H9 (cell line): ENCODE measurements around the gene LNX2. TPM values are rescaled to one million over a fixed set of nuclear protein-coding genes. Genes with fewer than 3 reads are reported as not detected.

Source experiments
- DNase-seq: peaks from one replicate; pipeline ENCODE4 v3.0.0-alpha.2; 2017
- H2AFZ ChIP-seq: one replicate; pipeline ENCODE4 v1.6.1; 2013; ENCODE audit warnings: mild to moderate bottlenecking, low read length, control low read depth, moderate library complexity
- H2AK5ac ChIP-seq: 2 replicates; pipeline ENCODE4 v1.6.1; 2013; ENCODE audit warnings: low read length, control low read depth, mixed read lengths; ENCODE audit not compliant: insufficient read length
- H2BK120ac ChIP-seq: one replicate; pipeline ENCODE4 v1.6.1; 2013; ENCODE audit warnings: low read depth, mild to moderate bottlenecking, low read length, control low read depth, inconsistent platforms; ENCODE audit not compliant: poor library complexity, severe bottlenecking
- H2BK12ac ChIP-seq: 2 replicates; pipeline ENCODE4 v1.6.1; 2013; ENCODE audit warnings: low read length, control low read depth, mixed read lengths, low read depth; ENCODE audit not compliant: insufficient read length
- H2BK15ac ChIP-seq: 2 replicates; pipeline ENCODE4 v1.6.1; 2013; ENCODE audit warnings: low read depth, low read length, control low read depth
- H2BK20ac ChIP-seq: one replicate; pipeline ENCODE4 v1.6.1; 2013; ENCODE audit warnings: low read depth, mild to moderate bottlenecking, low read length, control low read depth, inconsistent platforms; ENCODE audit not compliant: poor library complexity, severe bottlenecking
- H2BK5ac ChIP-seq: 2 replicates; pipeline ENCODE4 v1.6.1; 2013; ENCODE audit warnings: low read length, control low read depth, mixed read lengths; ENCODE audit not compliant: insufficient read length
- H3K14ac ChIP-seq: 2 replicates; pipeline ENCODE4 v1.6.1; 2013; ENCODE audit warnings: low read length, control low read depth; ENCODE audit not compliant: insufficient read depth
- H3K18ac ChIP-seq: 2 replicates; pipeline ENCODE4 v1.6.1; 2013; ENCODE audit warnings: low read depth, mild to moderate bottlenecking, mixed read lengths, low read length, control low read depth; ENCODE audit not compliant: insufficient read length
- H3K23ac ChIP-seq: 2 replicates; pipeline ENCODE4 v1.6.1; 2013; ENCODE audit warnings: low read length, control low read depth, mixed read lengths, low read depth; ENCODE audit not compliant: insufficient read length
- H3K23me2 ChIP-seq: 2 replicates; pipeline ENCODE4 v1.6.1; 2013; ENCODE audit warnings: low read depth, mild to moderate bottlenecking, mixed read lengths, low read length, control low read depth; ENCODE audit not compliant: insufficient read length, poor library complexity, severe bottlenecking
- H3K27ac ChIP-seq: 2 replicates; pipeline ENCODE4 v1.5.1; 2013; ENCODE audit warnings: low read length, control low read depth, mixed read lengths, low read depth; ENCODE audit not compliant: insufficient read length
- H3K27me3 ChIP-seq: 2 replicates; pipeline ENCODE4 v1.6.1; 2013; ENCODE audit warnings: low read length, control low read depth, inconsistent platforms; ENCODE audit not compliant: insufficient read depth
- H3K4ac ChIP-seq: 2 replicates; pipeline ENCODE4 v1.6.1; 2013; ENCODE audit warnings: low read depth, mild to moderate bottlenecking, control low read depth, inconsistent platforms, low read length, moderate library complexity
- H3K4me1 ChIP-seq: 2 replicates; pipeline ENCODE4 v1.6.1; 2013; ENCODE audit warnings: low read length, control low read depth, inconsistent platforms; ENCODE audit not compliant: insufficient read depth
- H3K4me2 ChIP-seq: 2 replicates; pipeline ENCODE4 v1.6.1; 2013; ENCODE audit warnings: low read length, control low read depth, mixed read lengths; ENCODE audit not compliant: insufficient read length, insufficient read depth
- H3K56ac ChIP-seq: 2 replicates; pipeline ENCODE4 v1.6.1; 2013; ENCODE audit warnings: low read depth, mild to moderate bottlenecking, mixed read lengths, low read length, control low read depth; ENCODE audit not compliant: insufficient read length
- H3K79me1 ChIP-seq: 2 replicates; pipeline ENCODE4 v1.6.1; 2013; ENCODE audit warnings: low read depth, mild to moderate bottlenecking, moderate library complexity, low read length, control low read depth, inconsistent platforms; ENCODE audit not compliant: insufficient read depth, poor library complexity, severe bottlenecking
- H3K79me2 ChIP-seq: 2 replicates; pipeline ENCODE4 v1.6.1; 2013; ENCODE audit warnings: low read length, control low read depth, inconsistent platforms; ENCODE audit not compliant: insufficient read depth
- H3K9ac ChIP-seq: 2 replicates; pipeline ENCODE4 v1.6.1; 2013; ENCODE audit warnings: low read length, control low read depth, mixed read lengths; ENCODE audit not compliant: insufficient read length; ENCODE audit errors: extremely low read depth
- H3K9me3 ChIP-seq: one replicate; pipeline ENCODE4 v1.6.1; 2013; ENCODE audit warnings: low read depth, low read length, inconsistent platforms; ENCODE audit not compliant: control insufficient read depth
- H3T11ph ChIP-seq: one replicate; pipeline ENCODE4 v1.6.1; 2013; ENCODE audit warnings: mild to moderate bottlenecking, low read length, control low read depth, inconsistent platforms
- H4K20me1 ChIP-seq: one replicate; pipeline ENCODE4 v1.6.1; 2013; ENCODE audit not compliant: control insufficient read depth, insufficient read length, insufficient read depth
- H4K5ac ChIP-seq: 2 replicates; pipeline ENCODE4 v1.6.1; 2013; ENCODE audit warnings: low read depth, mild to moderate bottlenecking, mixed read lengths, low read length, control low read depth; ENCODE audit not compliant: insufficient read length
- H4K8ac ChIP-seq: replicated peaks from 2 replicates; pipeline ENCODE4 v1.6.1; 2013; ENCODE audit warnings: low read length, control low read depth, mixed read lengths, low read depth; ENCODE audit not compliant: insufficient read length
- H4K91ac ChIP-seq: 2 replicates; pipeline ENCODE4 v1.6.1; 2013; ENCODE audit warnings: low read depth, mild to moderate bottlenecking, moderate library complexity, mixed read lengths, low read length, control low read depth; ENCODE audit not compliant: insufficient read length
- H3K27ac Mint-ChIP-seq, 3 experiments: 2 replicates in 2 of 3; 3 replicates in 1 of 3; pipeline ENCODE4 v1.8.0; 2020 to 2021; ENCODE audit warnings: mixed read lengths in 3 of 3, mild to moderate bottlenecking in 1 of 3, moderate library complexity in 1 of 3
- H3K27me3 Mint-ChIP-seq: 2 replicates; pipeline ENCODE4 v1.8.0; 2021; ENCODE audit warnings: low read depth, mild to moderate bottlenecking, moderate library complexity, mixed read lengths
- H3K36me3 Mint-ChIP-seq, 3 experiments: 2 replicates in 2 of 3; 3 replicates in 1 of 3; pipeline ENCODE4 v1.8.0; 2020 to 2021; ENCODE audit warnings: low read depth in 3 of 3, mixed read lengths in 3 of 3; ENCODE audit not compliant: insufficient read depth in 1 of 3
- H3K4me1 Mint-ChIP-seq, 2 experiments: 2 replicates each; pipeline ENCODE4 v1.8.0; 2020; ENCODE audit warnings: mixed read lengths in 2 of 2
- H3K4me3 Mint-ChIP-seq, 2 experiments: 2 replicates in 1 of 2; 3 replicates in 1 of 2; pipeline ENCODE4 v1.8.0; 2020 to 2021; ENCODE audit warnings: mild to moderate bottlenecking in 2 of 2, mixed read lengths in 2 of 2, moderate library complexity in 1 of 2
- H3K9me3 Mint-ChIP-seq, 2 experiments: 2 replicates in 1 of 2; 3 replicates in 1 of 2; pipeline ENCODE4 v1.8.0; 2020; ENCODE audit warnings: mild to moderate bottlenecking in 2 of 2, mixed read lengths in 2 of 2, moderate library complexity in 1 of 2
- CTCF ChIP-seq: fragments of 200-600 bp; sonication (generic); conservative IDR thresholded peaks from 3 replicates; pipeline ENCODE4 v1.8.0; 2021; ENCODE audit warnings: antibody characterized with exemption, mild to moderate bottlenecking
- WGBS: extraction: QIAGEN DNeasy Blood & Tissue Kit; methylation state at CpG from one replicate; pipeline ENCODE4 v1.1.7; 2013; ENCODE audit warnings: missing lambda C conversion rate, low lambda C conversion rate, mixed read lengths; ENCODE audit not compliant: insufficient read length; ENCODE audit errors: extremely low coverage; 5-methylcytosine and 5-hydroxymethylcytosine counted together
- total RNA-seq: library from RNA; stranded (reverse); gene quantifications from 2 replicates; pipeline ENCODE4 v1.2.1, GENCODE V29; 2021

Gene LNX2
- total RNA-seq, 1 experiment from 2014 or later: 12.4 TPM

GRCh38 chr13:27534108-27534980 lies 86.0 kb downstream of the LNX2 start:
- H3K36me3 Mint-ChIP-seq: no peaks in the 10 kb centered on the region; a peak in 1 of 7 replicates
- Histone ChIP-seq H3K4me2 (no peak overlapping the region), H2AFZ (no peak overlapping the region), H4K5ac (no peak overlapping the region), H4K8ac (no peak overlapping the region), H3K23me2 (no peaks in the 10 kb centered on the region), H2BK5ac (no peak overlapping the region), H3T11ph (no peak overlapping the region), H3K23ac (no peak overlapping the region), H3K79me2 (no peaks in the 10 kb centered on the region), H3K56ac (no peak overlapping the region), H3K14ac (no peak overlapping the region), H3K9me3 (no peaks in the 10 kb centered on the region), H3K79me1 (no peaks in the 10 kb centered on the region), H2AK5ac (no peak overlapping the region), H4K20me1 (no peaks in the 10 kb centered on the region), H3K9ac (no peak overlapping the region), H3K4me1 (no peaks in the 10 kb centered on the region), H3K27ac (no peak overlapping the region), H2BK12ac (no peak overlapping the region), H3K27me3 (no peaks in the 10 kb centered on the region), H3K18ac (no peak overlapping the region), H2BK15ac (no peak overlapping the region), H2BK120ac (no peak overlapping the region), H2BK20ac (no peak overlapping the region), H3K4ac (no peak overlapping the region), H4K91ac (no peak overlapping the region)
- WGBS: no CpG with 5 or more reads among the region's 10 CpGs
- no peak overlapping the region for H3K27ac Mint-ChIP-seq
- H3K4me1 Mint-ChIP-seq: peaks cover 7% of the 10 kb centered on the region in 2 experiments
- no peaks in the 10 kb centered on the region for H3K9me3 Mint-ChIP-seq
- H3K27me3 Mint-ChIP-seq: no peaks in the 10 kb centered on the region
- no peak for DNase-seq
- TF ChIP-seq CTCF: no peak
- H3K4me3 Mint-ChIP-seq: no peak overlapping the region
